ENCODE measurements around the gene PTPN20. TPM values are rescaled to one million over a fixed set of nuclear protein-coding genes. Genes with fewer than 3 reads are reported as not detected.

The PTPN20 gene
- total and polyA plus RNA-seq, 2 of the 8 experiments (the other 6 are each of a cell fraction or from before 2014, with no cell fraction given): not detected

DNA sequence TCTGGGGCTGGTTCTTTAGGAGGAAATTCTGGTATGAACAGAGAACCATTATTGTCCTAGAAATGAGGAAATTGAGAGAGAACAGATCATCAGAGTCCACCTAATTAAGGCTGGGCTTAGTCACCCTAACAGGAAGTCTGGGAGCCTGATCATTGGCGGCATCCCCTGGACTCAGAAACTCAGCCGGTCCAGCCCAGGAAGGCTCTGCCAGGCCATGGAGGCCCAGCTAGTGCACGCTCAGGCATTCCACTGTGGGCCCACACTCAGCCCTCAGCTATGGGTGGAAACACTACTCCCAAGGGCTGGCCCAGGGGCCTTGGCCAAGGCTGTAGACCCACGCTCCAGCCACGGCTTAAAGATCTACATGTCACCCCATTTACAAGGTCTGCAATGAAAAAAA lies 109.2 kb downstream of the PTPN20 start:
- no peak for FAIRE-seq
- Histone ChIP-seq H3K23ac (ENCODE audit: insufficient read length) (no peak overlapping the region), H3K9me3 (ENCODE audit: insufficient read depth in 2 of 2, low read depth in 1 of 2, low read length in 1 of 2) (no peaks in the 10 kb centered on the region), H4K5ac (ENCODE audit: insufficient read length, low read depth, low read length) (no peak overlapping the region), H3K9ac (replicated peaks in 1 of 4; ENCODE audit: extremely low read depth in 1 of 4, low read depth in 3 of 4, low read length in 3 of 4) (no peak overlapping the region), H3K36me3 (ENCODE audit: control insufficient read depth in 2 of 4, insufficient read depth in 4 of 4, low read length in 3 of 4) (no peaks in the 10 kb centered on the region), H4K91ac (replicated peaks; ENCODE audit: insufficient read length, low read length) (no peak overlapping the region), H3K56ac (replicated peaks; ENCODE audit: insufficient read length, low read depth, low read length) (no peak overlapping the region), H2BK15ac (ENCODE audit: low read length) (no peak overlapping the region), H3K4ac (replicated peaks; ENCODE audit: insufficient read length, low read depth, low read length) (no peak overlapping the region), H4K20me1 (replicated peaks in 1 of 2; ENCODE audit: control insufficient read depth in 1 of 2, insufficient read depth in 2 of 2, low read length in 2 of 2) (peaks cover 0 to 5% of the 10 kb centered on the region in 2 experiments), H3K79me2 (ENCODE audit: control insufficient read depth in 1 of 2, insufficient read depth in 2 of 2, low read length in 2 of 2) (no peaks in the 10 kb centered on the region), H3K4me3 (ENCODE audit: extremely low read depth in 1 of 4, insufficient read depth in 2 of 4, low read depth in 3 of 4, low read length in 4 of 4) (no peak overlapping the region), H3K14ac (ENCODE audit: insufficient read length) (no peak overlapping the region), H3K18ac (ENCODE audit: extremely low read depth, low read length) (no peak overlapping the region), H3K4me2 (ENCODE audit: insufficient read depth in 1 of 2, low read depth in 2 of 2, low read length in 2 of 2) (no peak overlapping the region), H3K79me1 (ENCODE audit: low read depth, low read length) (no peaks in the 10 kb centered on the region), H4K8ac (ENCODE audit: extremely low read depth, insufficient read depth, low read length) (no peak overlapping the region), H3K4me1 (replicated peaks in 1 of 4; ENCODE audit: control insufficient read depth in 3 of 4, insufficient read depth in 4 of 4, low read length in 3 of 4) (no peaks in the 10 kb centered on the region), H2BK120ac (replicated peaks; ENCODE audit: low read depth, low read length) (no peak overlapping the region), H2AFZ (ENCODE audit: low read length) (no peak overlapping the region), H3K27ac (ENCODE audit: low read depth, low read length) (no peak overlapping the region), H2BK5ac (ENCODE audit: low read depth, low read length) (no peak overlapping the region), H2BK20ac (ENCODE audit: low read length) (no peak overlapping the region), H3K27me3 (replicated peaks in 1 of 4; ENCODE audit: control insufficient read depth in 3 of 4, extremely low read depth in 1 of 4, insufficient read depth in 3 of 4, low read length in 3 of 4) (0 out of 7 replicates have a peak, but pooled peaks cover 0 to 2% (median 0%) of the 10 kb centered on the region in 4 experiments), H2BK12ac (ENCODE audit: low read depth, low read length) (no peak overlapping the region), H2AK5ac (ENCODE audit: low read depth, low read length) (no peak overlapping the region), H3K23me2 (ENCODE audit: low read depth, low read length) (peaks cover 6% of the 10 kb centered on the region)
- ChIA-PET CTCF (ENCODE audit: partially characterized antibody) (interaction anchor here (0.7 to 2.8 kb wide), 6 partner anchors 25 to 293 kb away, joined by 3 to 14 read pairs (median 4); no protein-coding TSS in a partner anchor), POLR2A (ENCODE audit: partially characterized antibody) (no interaction called here)
- no peak for DNase-seq (ENCODE audit: low read depth in 1 of 2, low spot score in 2 of 2)
- 96% methylated on average over 5 of the region's 5 CpGs; no CpG with 5 or more reads in 1 of the 2 experiments for WGBS, 2 experiments (ENCODE audit: extremely low coverage in 1 of 2, insufficient coverage in 1 of 2, insufficient read length in 1 of 2, insufficient replicate concordance in 2 of 2, low coverage in 1 of 2, low lambda C conversion rate in 2 of 2, missing lambda C conversion rate in 1 of 2)
- TF ChIP-seq GTF2F1 (IDR thresholded peaks at IDR 0.05; ENCODE audit: borderline replicate concordance, low read depth, low read length): no peak
- no peak for TF ChIP-seq BCL11A (IDR thresholded peaks at IDR 0.05; ENCODE audit: low read depth in 2 of 2, low read length in 2 of 2)
- TF ChIP-seq KDM1A (IDR thresholded peaks at IDR 0.05; ENCODE audit: borderline replicate concordance, low read length): no peak
- TF ChIP-seq HDAC2 (IDR thresholded peaks at IDR 0.05; ENCODE audit: borderline replicate concordance in 1 of 2, low read depth in 2 of 2, low read length in 2 of 2): no peak
- TF ChIP-seq CHD1 (IDR thresholded peaks at IDR 0.05; ENCODE audit: low read depth, low read length): no peak
- TF ChIP-seq, protein P1, sequence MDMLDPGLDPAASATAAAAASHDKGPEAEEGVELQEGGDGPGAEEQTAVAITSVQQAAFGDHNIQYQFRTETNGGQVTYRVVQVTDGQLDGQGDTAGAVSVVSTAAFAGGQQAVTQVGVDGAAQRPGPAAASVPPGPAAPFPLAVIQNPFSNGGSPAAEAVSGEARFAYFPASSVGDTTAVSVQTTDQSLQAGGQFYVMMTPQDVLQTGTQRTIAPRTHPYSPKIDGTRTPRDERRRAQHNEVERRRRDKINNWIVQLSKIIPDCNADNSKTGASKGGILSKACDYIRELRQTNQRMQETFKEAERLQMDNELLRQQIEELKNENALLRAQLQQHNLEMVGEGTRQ (IDR thresholded peaks at IDR 0.05; ENCODE audit: low read length): no peak
- no peak for TF ChIP-seq RXRA (IDR thresholded peaks at IDR 0.05; ENCODE audit: insufficient read depth, low read depth, low read length)
- no peak for TF ChIP-seq TAF7 (optimal IDR thresholded peaks at IDR 0.05; ENCODE audit: borderline replicate concordance, low read depth, low read length)
- TF ChIP-seq MAX (IDR thresholded peaks at IDR 0.05): no peak
- no peak for TF ChIP-seq SUZ12 (IDR thresholded peaks at IDR 0.05; ENCODE audit: low read length)
- TF ChIP-seq TCF12 (IDR thresholded peaks at IDR 0.05; ENCODE audit: low read depth, low read length): no peak
- TF ChIP-seq SIN3A (conservative IDR thresholded peaks at IDR 0.05 in 1 of 2, IDR thresholded peaks at IDR 0.05 in 1 of 2; ENCODE audit: low read depth in 1 of 2, low read length in 2 of 2): no peak
